Stimulated activated CD4-positive, alpha-beta T cell treated with anti-CD3 and anti-CD28 coated beads, Interleukin-12 subunit alpha, Interleukin-12 subunit beta, amount 100 ng/mL, for 24 hours (primary cell): Measurements from ENCODE around the gene NRCAM.

Experiments
- DNase-seq, 2 experiments: peaks; one replicate each; pipeline ENCODE4 v3.0.0-alpha.2; 2020; ENCODE audit warnings: low read depth in 2 of 2

Gene NRCAM

DNA sequence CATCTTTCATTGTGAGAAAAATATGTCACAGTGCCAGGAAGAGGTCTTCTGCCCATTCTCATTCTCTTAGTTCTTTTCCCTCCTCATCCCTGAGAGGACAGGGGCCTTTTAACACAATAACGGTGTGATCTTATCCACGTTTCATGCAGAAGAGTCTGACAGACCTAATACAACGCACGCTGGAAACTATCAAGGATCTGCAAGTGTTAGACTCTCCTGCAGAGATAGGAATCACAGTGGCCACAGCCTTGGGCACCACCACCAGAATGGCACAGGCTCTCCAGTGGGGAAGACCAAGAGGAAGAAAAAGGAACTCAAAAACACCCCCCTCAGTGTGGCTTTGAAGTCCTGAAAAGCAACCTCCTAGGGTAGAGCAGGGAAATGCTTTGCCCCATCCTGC, 253.5 kb downstream of the NRCAM start:
- no peak for DNase-seq

DNA sequence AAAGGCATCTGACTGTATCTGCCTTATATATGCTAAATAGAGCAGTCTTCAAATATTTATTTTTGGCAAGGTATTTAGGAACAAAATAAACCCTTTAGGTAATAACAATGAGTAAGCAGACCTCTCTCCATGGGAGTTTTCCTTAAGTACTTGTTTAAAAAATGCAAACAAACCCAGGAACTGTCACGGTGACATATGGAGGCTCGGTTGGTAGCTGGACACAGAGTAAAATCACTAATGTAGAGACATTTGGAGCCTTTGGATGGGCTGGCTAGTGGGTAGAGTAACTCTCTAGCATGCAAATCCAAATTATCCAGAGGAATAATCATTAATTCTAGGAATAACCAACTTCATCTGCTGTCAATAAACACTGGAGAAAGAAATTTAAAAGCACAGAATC, 254.5 kb downstream of the NRCAM start:
- DNase-seq, result no peak

DNA sequence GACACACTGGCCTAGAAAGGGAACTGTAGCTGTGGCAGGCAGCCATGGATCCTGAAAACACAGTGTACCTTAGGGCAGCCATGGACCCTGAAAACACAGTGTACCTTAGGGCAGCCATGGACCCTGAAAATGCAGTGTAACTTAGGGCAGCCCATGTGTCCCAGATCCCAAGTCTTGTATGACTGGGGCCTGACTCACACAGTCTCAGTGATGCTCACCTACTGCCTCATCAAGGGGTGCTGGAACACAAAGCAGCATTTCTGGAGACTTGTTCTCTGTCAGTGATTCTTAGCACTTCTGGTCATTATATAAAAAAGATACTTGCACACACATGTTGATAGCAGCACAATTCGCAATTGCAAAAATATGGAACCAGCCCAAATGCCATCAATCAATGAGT, 255.9 kb downstream of the NRCAM start:
- no peak for DNase-seq

DNA sequence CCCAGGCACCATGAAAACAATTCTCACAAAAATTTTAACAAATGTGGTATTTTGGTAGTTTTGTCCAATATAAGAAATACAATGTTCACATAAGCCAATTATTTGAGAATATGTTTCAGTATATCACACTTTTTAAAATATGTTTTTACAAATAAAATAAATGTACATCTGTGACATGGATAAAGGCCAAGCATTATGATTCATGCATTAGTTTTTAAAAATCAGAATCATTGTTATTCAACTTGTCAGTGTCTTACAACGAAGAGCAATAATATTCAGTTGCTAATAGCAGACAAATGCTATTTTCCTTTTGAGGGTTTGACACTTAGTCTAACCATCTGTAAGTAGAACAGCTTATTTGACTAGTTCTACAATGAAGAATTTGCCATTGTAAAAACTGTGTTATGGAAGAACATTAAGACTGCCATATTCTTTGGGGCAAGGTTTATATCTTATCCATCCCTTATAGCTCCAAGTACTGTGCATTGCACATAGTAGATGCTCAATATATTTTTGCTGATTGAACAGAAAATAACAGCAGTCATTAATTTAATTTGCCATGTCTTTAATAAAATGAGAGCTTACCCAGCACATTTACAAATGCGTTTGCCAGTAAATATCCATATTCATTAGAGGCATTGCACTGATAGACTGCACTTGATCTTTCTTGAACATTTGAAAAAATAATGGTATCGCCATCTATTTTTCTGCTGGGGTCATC, 258.7 kb downstream of the NRCAM start:
- DNase-seq, result no peak

DNA sequence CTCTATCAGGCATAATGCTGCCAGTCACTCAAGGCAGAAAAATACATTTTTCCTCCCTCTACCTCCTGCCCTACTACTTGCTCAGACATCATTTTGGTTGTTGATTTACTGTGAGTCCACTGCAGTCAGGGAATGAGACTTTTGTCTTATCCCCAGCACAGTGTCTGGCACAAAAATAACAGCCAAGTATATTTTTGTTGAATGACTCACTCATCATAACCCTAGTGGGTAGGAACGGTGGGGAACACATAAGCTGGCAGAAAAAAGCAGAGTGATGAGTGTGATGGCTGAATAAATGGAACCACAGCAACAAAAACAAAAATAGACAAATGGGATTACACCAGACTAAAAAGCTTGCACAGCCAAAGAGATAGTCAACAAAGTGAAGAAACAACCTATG, 260.2 kb downstream of the NRCAM start:
- no peak for DNase-seq

DNA sequence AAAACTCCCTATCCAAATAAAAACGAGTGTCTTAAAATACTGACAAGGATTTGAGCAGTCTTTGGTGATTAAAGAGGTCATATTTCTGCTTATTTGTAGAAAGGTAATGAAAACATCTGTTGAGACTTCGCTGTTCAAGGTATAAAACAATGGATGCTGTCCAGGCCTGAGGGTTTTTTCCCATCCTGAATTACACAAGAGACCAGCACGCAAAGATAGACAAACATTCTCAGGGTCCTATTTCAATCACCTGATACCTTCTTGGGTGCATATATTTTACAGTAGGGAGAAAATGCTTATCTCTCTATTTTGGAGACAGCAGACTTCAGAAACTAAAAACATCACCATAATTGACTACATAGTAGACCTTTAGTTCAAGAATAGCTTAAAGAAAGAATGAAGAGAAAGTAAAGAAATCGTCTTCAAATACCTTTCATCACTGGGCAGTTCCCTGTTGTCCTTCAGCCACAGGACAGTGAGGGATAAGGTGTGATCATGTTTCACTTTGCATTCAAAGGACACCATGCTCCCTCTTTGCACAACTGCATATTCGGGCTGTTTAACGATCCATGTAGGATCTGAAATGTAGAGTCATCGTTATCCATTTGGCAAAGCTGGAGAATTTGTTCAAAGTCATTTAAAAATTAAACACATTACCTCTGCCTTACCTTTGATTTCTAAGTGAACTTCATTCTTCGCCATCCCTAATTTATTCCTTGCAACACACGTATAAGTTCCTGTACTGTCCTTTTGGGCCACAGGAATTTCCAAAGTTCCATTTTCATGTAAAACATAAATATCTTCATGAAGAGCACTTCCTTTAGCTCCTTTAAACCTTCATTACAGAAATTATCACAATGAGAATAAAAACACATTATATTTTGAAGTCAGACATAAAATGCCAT, 262.4 kb downstream of the NRCAM start:
- DNase-seq, result no peak

DNA sequence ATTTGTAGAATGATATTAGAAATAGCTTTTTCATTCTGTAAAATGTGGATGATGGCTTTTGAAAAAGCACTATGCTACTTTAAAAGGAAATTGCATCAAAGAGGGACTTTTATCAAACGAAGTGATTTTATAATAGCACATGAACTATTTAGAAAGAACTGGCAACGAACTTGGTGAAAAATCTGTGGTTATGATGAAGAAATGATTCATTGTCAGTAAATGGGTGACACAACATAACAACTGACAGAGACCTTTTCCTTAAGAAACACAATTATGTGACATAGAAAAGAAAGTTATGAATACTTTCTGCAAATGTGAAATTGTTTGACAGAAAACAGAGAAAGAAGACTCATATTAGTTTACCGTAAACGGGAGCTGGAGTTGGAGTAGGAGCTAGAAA, 265.3 kb downstream of the NRCAM start:
- no peak for DNase-seq

DNA sequence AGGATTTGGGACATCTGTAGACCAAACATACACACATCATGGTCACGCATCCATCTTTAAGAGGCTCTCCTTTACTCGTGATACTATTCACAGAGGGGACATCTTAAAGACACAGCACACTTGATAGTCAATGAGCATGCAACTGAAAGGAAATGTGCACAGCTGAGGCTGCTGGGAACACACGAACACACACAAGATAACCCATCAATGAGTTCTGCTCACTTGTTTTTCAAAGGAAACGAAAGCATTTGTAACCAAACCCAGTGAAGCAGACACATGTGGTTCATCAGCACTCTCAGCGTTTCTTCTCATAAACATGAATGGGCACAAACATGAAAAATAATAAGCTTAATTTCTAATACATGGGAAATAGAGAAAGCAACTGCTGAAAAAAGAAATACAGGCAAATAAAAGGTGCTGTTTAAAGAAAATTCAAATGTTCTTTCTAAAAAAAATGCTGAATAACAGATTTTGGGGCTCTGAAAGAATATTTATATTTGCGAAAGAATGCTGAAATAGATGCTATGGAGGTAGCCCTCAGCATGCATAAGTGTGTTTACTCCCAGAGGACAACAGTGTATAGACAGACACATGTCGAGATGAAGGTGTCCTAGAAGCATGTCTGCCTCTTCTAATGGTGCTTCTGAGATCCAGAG, 266.4 kb downstream of the NRCAM start:
- no peak for DNase-seq

DNA sequence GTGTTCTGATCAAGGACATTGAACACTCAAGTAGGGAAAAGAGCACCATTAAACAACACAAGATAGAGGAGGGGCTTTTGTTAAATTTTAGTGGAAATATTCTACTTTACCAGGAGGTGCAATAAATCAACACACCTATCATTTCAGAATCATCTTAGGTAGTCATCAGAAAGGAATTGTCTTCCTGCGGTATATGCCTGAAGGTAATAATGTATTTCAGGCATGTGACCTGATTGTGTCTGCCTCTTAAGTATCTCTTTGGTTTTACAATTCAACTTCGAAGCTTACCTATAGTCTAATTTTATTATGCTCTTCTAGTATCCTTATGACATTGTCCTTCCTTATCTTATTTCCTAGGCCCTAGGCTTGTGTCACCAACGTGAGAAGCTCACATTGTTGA, 267.5 kb downstream of the NRCAM start:
- no peak for DNase-seq

DNA sequence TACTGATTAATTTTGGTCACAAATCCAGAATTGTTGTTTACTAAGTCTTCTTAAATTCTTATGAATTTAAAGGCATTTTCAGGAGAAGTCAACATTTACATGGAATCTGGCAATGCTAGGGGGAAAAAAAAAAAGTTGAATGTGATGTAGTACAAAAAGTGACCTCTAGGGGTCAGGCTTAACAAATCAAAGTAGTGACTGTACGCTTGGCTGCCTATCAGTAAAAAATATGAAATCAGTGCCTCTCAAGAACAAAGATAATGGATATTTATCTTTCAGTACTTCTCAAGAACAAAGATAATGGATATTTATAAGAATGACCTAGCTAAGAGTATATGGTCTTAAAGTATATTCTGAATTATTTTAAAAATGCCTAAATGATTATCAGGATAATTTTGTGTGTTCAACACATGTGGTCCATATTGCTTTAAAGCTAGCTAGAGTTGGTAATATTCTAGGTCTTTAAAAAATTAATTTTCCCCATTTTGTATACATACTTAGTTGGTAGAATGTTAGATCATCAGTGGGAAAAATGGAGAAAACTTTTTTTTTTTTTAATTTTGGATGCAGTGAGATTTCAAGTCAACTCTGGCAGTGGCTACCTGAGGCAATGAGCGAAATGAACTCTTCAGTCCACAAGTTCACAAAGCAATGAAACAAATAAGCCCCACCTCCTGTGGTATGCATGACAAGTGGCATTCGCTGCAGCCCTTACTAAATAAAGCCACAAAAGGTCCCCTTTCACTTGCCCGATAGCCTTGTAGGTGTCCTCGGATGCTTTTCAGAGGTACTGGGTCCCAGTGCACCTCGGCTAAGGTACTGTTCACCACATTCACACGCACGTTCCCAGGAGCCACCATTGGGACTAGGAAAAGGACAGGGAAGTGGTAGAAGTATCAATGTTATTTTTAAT, 274.9 kb downstream of the NRCAM start:
- no peak for DNase-seq

DNA sequence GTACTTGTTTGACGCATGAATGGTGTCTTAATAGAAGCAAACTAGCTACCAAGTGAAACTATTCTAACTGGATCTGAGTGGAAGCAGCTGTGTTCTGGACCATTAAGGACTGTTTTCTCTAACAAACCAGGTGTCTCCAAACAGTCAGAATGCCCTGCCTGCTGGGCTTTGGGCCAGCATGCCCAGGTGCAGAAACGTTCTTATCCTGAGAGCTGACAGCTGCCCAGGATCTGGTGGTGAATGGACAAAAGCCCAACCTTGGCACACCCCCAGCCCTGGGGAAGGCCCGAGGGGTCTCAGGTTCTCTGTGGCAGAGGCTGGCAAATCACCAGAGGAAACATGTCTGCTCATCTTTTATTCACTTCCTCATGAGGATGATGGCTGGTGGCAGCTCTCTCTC, 277.8 kb downstream of the NRCAM start:
- DNase-seq, result no peak

DNA sequence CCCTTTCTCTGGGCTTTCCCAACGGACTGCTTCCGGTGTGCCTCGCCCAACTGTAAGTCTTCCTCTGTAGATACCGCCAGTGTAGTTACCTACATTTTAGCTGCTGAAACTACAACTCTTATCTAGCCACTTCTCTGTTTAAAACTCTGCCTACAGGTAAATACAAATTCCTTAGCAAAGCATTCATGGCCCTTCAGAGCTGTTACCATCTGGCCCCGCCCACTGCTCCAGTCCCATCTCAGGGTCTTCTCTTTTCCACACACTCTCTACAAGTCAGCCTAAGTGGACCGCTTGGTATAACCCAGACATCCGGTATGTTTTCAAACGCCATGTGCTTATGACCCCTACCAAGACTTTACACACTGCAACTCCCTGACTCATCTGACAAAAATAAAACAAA, 285.1 kb downstream of the NRCAM start:
- no peak for DNase-seq

DNA sequence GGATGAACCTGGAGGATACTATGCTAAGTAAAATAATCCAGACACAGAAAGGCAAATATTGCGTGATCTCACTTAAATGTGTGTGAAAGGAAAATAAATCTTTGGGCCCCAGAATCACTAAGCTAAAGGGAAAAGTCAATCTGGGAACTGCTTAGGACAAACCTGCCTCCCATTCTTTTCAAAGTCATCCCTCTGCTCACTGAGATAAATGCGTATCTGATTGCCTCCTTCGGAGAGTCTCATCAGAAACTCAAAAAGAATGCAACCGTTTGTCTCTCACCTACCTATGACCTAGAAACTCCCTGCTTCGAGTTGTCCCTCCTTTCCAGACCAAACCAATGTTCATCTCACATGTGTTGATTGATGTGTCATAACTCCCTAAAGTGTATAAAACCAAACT, 286.0 kb downstream of the NRCAM start:
- DNase-seq, result no peak

DNA sequence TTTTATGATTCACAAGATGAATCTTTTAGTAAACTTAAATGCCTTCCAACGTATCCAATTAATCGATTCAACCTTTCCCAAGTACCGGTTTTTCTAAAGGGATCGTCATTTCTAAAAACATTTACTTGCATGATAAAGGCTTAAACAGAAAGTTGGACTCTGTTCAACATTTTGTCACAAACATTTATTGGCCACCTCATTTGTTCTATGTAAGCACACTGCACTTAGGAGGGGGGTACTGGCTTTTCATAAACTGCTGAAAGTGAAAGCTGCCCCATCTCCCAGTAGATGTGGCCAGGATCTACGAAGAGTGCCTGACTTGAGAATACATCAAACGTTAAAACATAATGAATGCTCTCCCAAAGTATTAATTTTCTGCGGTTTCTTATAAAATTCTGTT, 288.8 kb downstream of the NRCAM start:
- no peak for DNase-seq

DNA sequence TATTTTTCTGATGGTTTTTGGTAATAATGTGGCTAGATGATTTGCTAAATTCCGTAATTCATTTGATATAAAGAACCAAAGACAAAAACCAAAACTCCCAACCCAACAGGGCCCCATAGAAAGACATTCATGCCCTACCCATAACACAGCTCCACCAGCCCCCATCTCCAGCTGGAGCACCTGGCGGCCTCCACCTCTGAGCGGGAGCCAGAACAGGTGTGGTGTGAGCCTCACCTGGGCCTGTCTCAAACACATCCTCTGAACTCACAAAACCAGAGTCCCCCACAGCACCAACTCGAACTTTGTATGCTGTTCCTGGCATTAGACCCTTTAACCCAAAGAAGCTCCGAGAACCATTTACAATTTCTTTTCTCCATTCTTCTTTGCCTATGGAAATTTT, 289.5 kb downstream of the NRCAM start:
- no peak for DNase-seq

DNA sequence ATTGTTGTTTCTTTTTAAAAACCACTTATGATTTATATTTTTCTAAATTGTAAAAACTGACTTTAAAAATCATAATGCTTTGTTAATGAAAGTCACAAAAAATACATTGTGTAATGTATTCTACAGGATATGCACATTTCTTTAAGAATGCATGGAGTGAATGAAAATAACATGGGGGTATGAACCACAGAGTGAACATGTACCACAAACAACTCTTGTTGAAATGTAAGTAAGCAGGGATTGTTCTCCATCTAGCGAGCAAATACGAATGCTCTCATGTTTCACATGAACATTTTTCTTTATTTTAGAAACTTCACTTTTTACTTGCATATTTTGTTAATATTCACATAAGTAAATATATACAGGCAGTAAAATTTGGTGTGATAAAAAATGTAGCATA, 290.5 kb downstream of the NRCAM start:
- DNase-seq, result no peak

DNA sequence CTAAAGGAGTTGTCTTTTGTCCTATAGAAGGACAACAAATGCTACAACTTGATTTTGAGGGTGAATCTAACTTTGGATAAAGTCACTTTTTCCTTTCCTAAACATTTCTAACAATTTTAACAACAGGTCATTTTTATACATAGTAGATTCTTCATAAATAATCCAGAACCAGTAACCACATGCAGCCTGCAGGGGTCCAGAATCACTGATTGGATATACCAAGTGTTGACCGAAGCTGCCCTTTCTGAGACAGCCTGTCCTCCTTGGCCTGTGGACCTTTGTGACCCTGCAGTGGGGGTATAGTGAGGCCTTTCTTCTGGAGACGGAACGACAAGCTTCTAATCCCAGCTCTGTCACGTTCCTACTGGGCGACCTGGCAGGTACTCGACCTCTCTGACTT, 291.3 kb downstream of the NRCAM start:
- no peak for DNase-seq

DNA sequence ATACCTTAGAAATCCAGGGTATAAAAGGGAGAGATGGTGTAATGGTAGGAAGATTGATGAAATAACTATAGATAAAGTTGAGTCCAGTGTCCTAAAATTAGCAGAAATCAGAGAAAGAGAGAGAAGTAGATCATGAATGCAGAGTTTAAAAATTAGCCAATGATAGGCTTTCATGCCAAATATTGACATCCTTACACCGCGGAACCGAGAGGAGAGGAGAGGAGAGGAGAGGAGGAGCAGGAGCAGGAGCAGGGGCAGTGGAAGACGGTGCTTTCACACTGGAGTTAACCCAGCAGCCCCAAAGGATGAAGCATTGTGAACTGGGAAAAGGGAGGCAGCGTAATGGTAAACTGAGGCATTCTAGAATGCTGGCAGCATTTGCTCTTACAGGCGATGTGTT, 291.9 kb downstream of the NRCAM start:
- DNase-seq, result no peak

DNA sequence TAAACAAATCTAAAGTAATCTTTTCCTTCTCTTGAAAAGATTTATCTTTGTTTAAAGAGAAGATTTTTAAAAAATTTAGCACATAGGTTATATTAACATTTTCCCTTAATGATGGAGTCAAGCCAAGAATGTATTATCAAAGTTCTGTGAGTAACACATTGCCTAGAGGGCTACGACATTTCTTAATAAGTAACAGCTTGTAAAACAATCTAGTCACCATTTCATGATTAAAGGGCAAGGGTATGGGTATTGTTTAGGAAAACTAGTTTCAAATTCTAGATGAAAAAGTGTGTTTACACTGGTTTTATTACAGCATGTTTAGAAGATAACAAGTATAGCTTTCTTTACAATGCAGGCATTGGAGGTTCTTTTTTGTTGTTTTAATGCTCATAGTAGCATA, 297.5 kb downstream of the NRCAM start:
- no peak for DNase-seq

DNA sequence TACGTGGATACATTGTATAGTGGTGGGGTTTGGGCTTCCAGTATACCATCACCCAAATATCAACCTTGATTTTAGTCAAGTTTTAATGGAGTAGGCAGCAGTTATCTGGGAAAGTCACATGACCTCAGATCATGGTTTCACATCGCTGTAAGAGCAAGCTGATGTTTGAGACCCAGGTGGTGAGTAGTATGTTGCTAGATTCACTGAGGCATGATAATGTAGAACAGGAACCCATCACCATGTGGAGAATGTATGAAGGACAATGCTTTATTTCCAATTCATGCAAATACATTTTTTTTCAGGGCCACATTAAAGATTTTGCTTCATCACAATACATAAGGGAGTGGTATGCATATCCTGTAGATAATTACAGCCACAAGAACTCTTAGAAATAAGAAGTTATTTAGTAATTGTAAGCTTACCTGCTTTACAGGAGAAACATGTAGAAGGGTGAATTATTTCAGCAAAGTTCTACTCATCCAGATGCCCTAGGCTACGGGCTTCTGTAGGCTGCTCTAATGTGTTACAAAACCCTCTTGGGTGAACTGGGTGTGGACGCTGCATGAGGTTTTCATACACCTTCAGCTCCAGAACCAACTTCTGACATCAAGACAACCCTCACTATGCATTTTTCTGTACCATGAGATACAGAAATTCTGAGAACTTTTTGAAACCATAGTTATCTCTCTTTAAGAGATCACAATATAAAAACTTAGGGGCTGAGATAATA, 298.5 kb downstream of the NRCAM start:
- DNase-seq, result no peak
